GM06990 (cell line): ENCODE results near the gene KIAA1755.

Experiments used
- DNase-seq: peaks from one replicate; pipeline ENCODE4 v3.0.0-alpha.2; 2011; ENCODE audit not compliant: insufficient read length; ENCODE audit errors: extremely low read depth
- H3K27me3 ChIP-seq: replicated peaks from 2 replicates; pipeline ENCODE4 v1.6.0; 2011; ENCODE audit warnings: low read length; ENCODE audit not compliant: control insufficient read depth, insufficient read depth
- H3K36me3 ChIP-seq: 2 replicates; pipeline ENCODE4 v1.5.1; 2011; ENCODE audit warnings: low read length; ENCODE audit not compliant: control insufficient read depth, insufficient read depth
- H3K4me3 ChIP-seq: replicated peaks from 2 replicates; pipeline ENCODE4 v1.5.1; 2011; ENCODE audit warnings: low read depth, mild to moderate bottlenecking, control low read depth, low read length
- TF ChIP-seq, protein P1 (sequence below): IDR thresholded peaks from 2 replicates; pipeline ENCODE4 v1.5.1; 2011; ENCODE audit warnings: low read length, control low read depth, mild to moderate bottlenecking, inconsistent platforms; ENCODE audit not compliant: insufficient read depth, poor library complexity, severe bottlenecking

Gene KIAA1755

DNA sequence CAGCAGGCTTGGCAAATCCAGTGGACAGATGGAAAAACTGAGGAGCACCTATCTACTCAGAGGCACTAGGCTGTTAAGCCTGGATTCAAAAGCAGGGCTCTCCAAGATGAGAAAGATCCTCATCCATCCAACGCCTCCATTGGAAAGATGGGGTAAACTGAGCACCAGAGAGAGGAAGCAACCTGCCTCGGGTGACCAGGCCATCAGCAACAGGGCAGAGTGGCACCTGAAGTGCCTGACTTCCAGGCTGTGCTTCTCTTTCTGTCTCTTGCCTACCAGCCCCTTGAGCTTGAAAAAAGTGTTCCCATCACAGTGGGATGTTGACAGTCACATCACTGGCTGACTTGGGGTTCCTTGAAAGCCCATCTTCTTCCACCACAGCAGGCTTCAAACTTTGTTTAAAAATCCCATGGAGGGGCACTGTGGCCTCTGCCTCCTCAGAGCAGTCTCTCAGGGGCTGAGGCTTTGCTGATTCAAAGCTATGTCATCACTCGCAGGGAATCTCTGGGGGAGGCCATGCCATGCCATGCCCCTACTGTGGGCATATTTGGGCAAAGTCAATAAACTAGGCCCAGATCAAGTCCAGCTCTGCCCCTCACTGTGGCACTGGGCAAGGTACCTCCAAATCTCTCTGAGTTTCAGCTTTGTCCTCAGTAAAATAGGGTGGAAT is 50.7 kb downstream of the KIAA1755 start:
- Histone ChIP-seq H3K36me3 (no peaks in the 10 kb centered on the region), H3K27me3 (no peaks in the 10 kb centered on the region; the same call in 1 of the 2 replicates), H3K4me3 (no peak overlapping the region)
- no peak for DNase-seq
- TF ChIP-seq, protein P1, sequence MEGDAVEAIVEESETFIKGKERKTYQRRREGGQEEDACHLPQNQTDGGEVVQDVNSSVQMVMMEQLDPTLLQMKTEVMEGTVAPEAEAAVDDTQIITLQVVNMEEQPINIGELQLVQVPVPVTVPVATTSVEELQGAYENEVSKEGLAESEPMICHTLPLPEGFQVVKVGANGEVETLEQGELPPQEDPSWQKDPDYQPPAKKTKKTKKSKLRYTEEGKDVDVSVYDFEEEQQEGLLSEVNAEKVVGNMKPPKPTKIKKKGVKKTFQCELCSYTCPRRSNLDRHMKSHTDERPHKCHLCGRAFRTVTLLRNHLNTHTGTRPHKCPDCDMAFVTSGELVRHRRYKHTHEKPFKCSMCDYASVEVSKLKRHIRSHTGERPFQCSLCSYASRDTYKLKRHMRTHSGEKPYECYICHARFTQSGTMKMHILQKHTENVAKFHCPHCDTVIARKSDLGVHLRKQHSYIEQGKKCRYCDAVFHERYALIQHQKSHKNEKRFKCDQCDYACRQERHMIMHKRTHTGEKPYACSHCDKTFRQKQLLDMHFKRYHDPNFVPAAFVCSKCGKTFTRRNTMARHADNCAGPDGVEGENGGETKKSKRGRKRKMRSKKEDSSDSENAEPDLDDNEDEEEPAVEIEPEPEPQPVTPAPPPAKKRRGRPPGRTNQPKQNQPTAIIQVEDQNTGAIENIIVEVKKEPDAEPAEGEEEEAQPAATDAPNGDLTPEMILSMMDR, result no peak

DNA sequence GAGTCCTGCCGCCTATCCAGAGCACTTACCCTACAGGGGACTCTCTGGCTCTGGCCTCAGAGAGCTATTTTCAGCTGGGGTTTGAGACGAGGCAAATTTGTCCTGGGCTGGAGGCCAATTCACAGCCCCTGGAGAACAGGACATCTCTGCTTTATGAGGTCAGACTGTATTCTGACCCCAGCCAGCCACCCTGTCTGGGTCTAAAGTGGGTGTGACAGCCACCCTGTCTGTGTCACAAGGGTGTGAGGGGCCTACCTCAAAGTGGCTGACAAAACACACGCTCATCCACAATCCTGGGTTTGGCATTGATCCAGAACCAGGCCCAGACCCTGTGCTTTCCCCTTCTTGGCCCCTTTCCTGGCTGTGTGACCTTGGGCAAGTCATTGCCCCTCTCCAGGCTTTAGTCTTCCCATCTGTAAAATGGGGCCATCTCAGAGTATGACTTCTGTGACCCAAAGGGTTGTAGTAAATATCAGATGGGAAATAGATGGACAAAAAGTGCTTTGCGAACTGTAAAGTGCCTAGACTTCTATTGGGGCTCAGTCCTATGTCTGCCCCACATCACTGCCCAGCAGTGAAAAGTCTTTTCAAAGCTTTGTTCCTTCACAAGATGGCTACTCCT is 51.4 kb downstream of the KIAA1755 start:
- no peaks in the 10 kb centered on the region for H3K36me3 ChIP-seq
- H3K27me3 ChIP-seq, result no peaks in the 10 kb centered on the region; the same call in 1 of the 2 replicates
- DNase-seq, result no peak
- TF ChIP-seq, protein P1, result no peak
- H3K4me3 ChIP-seq, result no peak overlapping the region

DNA sequence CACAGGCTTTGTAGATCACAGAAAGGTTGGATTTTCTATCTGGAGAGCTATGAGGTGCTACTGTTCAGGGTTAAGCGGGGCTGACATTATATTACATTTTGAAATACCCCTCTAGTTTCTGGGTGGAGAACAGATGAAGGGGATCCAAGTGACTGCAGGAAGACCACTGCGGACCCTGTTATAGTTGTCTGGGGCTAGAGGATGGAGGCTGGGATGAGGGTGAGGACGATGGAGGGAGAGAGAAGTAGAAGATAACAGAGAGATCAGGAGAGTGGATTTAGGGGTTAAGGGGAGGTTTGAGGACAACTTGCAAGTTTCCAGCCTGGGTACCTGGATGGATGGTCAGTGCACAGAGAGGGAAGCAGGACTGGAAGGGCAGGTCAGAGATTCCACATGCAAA is 52.0 kb downstream of the KIAA1755 start:
- no peak for DNase-seq
- Histone ChIP-seq H3K4me3 (no peak overlapping the region), H3K27me3 (no peaks in the 10 kb centered on the region; the same call in 1 of the 2 replicates), H3K36me3 (no peaks in the 10 kb centered on the region)
- TF ChIP-seq, protein P1, result no peak

DNA sequence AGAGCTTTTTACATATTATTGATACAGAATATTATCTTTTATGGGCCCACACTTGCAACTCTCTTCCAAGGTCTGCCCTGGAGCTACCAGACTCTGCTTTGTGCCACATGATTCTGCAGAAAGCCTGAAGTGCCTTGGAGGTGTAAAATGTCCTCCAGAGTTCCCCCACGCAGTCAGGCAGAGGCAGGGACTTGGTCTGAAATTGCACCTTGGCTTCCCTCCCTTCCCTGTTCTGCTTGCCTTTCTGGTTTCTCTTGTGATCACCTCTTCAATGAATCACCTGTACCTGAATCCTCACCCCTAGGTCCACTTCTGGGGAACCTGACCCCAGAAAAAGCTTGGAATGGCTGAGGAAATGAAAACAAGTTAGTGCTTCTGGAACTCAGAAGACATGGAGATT is 52.4 kb downstream of the KIAA1755 start:
- TF ChIP-seq, protein P1, result no peak
- Histone ChIP-seq H3K27me3 (no peaks in the 10 kb centered on the region; the same call in 1 of the 2 replicates), H3K4me3 (no peak overlapping the region), H3K36me3 (no peaks in the 10 kb centered on the region)
- DNase-seq, result no peak

DNA sequence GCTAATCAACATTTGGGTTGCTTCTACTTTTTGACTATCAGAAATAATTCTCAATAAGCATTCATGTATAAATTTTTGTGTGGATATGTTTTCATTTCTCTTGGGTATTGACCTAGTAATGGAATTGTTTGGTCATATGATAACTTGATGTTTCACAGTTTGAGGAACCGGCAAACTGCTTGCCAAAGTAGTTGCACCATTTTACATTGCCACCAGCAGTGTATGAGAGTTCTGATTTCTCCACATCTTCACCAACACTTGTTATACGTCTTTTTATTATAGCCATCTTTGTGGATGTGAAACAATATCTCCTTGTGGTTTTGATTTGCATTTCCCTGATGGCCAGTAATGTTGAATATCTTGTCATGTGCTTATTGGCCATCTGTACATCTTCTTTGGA is 52.9 kb downstream of the KIAA1755 start:
- TF ChIP-seq, protein P1, result no peak
- Histone ChIP-seq H3K27me3 (no peaks in the 10 kb centered on the region; the same call in 1 of the 2 replicates), H3K4me3 (no peak overlapping the region), H3K36me3 (no peaks in the 10 kb centered on the region)
- DNase-seq, result no peak
